UCSD-AML1 (cell line): ENCODE data around the gene ARHGAP33.

Experiments used
- DNase-seq: peaks from one replicate; lab custom pipeline; 2025; ENCODE audit not compliant: unreplicated experiment; lab: John Stamatoyannopoulos, UW

The ARHGAP33 gene

DNA sequence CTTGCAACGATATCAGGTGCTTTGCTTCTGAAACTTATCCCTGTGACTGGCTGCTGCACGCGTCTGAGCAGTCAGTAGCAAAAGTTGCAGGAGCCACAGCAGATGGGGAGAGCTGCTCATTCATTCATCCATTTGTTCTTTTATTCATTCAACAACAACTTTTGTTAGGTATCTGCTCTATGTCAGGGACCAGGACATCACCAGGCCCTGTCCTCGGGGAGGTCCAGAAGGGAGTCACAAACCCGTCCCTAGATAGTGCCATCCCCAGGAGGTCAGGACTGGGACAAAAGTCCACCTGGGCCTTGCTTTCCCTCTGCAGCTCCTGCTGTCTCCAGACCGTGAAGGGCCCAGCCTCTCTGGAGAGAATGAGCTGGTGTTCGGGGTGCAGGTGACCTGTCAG is 2.6 kb downstream of the ARHGAP33 start:
- no peak for DNase-seq

DNA sequence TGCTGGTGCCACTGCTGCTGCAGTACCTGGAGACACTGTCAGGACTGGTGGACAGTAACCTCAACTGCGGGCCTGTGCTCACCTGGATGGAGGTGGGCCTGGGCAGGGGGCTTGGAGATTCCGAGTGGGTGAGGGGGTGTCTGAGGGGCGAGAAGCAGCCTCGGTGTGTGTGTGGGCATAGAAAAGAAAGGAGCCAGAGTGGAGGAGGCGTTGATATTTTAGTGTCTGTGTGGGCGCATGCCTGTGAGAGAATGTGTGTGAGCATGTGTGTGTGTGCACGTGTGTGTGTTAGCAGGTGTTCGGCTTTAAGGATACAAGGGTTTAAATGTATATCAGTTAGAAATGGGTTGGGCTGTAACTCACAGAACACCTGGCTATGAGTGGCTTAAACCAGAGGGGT is 3.7 kb downstream of the ARHGAP33 start:
- no peak for DNase-seq

DNA sequence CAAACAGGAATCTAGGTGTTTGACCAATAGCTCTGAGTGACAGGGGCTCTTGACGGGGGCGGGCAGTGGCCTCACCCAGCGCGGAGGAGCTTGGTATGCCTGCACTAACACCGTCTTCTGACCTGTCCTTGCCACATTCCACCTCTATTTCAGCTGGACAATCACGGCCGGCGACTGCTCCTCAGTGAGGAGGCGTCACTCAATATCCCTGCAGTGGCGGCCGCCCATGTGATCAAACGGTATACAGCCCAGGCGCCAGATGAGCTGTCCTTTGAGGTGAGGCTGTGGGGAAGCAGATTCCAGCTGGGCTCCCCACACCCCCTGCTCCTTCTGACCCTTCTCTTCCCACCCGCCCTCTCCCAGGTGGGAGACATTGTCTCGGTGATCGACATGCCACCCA is 4.7 kb downstream of the ARHGAP33 start:
- no peak for DNase-seq

DNA sequence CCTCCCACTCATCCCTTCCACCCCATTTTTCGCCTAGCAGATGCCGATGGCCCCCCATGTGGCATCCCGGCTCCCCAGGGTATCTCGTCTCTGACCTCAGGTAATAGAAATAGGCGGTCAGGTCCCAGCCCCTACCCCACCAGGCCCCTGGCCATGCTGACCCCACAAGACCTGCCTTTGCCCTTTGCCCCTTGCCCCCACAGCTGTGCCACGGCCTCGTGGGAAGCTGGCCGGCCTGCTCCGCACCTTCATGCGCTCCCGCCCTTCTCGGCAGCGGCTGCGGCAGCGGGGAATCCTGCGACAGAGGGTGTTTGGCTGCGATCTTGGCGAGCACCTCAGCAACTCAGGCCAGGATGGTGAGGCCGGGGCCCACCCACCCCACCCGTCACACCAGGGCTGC is 5.4 kb downstream of the ARHGAP33 start:
- DNase-seq = no peak

DNA sequence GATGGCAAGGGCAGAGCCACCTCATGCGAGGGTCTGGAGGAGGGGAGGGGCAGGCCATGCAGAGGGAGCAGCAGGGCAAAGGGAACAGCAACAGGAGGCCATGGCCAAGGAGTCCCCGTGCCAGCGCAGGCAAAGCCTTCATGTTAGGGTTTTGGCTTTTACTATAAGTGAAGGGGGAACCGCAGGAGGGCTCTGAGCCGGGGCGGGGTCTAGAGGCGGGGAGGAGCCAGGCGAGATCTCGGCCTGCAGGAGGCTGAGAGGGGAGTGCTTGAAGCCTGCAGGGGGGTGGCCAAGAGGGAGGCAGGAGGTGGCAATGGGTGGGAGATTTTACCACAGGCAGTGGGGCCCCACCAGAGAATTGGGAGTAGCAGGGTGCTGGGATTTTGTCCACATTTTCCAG is 6.3 kb downstream of the ARHGAP33 start:
- no peak for DNase-seq

DNA sequence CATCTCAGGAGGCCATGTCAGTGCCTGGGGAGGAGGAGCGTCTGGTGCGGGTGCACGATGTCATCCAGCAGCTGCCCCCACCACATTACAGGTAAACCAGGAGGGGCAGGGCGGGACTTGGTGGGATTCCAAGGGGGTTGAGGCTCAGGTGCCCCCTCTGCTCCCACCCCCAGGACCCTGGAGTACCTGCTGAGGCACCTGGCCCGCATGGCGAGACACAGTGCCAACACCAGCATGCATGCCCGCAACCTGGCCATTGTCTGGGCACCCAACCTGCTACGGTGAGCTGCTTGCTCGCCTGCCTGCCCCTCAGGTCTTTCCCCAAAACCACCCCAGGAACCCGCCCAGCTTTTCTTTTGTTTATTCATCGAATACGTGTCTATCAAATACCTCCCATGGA is 7.2 kb downstream of the ARHGAP33 start:
- DNase-seq = no peak

DNA sequence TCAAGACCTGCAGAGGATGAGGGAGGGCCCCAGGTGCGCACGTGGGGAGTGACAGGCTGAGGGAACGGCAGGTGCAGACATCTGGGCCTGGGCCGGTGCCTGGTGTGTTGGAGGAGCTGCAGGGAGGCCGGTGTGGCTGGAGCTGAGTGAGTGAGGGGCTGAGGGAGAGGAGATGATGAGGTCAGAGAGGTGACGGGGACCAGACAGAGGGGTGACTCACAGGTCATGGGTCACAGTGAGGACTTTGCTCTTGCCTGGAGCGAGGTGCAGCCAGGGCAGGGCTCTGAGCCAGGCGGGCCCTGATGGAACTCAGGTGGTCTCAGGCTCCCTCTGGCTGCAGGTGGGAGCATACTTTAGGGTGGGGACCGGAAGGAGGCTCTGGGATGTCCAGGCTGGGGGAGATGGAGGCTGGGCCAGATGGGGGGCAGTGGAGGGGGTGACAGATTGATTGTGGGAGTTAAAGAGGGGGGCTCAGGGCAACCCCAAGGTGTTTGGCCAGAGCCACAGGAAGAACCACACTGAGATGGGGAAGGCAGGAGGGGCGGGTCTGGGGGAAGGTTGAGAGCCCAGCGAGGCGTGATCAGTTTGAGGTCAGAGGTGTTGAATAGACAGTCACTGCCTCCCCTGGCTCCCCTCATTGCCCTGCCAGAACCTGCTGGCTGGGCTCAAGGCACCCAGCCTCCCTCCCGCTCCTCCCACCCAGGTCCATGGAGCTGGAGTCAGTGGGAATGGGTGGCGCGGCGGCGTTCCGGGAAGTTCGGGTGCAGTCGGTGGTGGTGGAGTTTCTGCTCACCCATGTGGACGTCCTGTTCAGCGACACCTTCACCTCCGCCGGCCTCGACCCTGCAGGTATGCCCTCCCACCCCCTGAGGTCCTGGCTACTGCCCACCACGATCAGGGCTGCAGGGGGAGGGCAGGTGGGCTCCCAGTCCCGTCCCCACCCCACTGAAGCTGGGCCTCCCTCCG is 8.4 kb downstream of the ARHGAP33 start:
- no peak for DNase-seq

DNA sequence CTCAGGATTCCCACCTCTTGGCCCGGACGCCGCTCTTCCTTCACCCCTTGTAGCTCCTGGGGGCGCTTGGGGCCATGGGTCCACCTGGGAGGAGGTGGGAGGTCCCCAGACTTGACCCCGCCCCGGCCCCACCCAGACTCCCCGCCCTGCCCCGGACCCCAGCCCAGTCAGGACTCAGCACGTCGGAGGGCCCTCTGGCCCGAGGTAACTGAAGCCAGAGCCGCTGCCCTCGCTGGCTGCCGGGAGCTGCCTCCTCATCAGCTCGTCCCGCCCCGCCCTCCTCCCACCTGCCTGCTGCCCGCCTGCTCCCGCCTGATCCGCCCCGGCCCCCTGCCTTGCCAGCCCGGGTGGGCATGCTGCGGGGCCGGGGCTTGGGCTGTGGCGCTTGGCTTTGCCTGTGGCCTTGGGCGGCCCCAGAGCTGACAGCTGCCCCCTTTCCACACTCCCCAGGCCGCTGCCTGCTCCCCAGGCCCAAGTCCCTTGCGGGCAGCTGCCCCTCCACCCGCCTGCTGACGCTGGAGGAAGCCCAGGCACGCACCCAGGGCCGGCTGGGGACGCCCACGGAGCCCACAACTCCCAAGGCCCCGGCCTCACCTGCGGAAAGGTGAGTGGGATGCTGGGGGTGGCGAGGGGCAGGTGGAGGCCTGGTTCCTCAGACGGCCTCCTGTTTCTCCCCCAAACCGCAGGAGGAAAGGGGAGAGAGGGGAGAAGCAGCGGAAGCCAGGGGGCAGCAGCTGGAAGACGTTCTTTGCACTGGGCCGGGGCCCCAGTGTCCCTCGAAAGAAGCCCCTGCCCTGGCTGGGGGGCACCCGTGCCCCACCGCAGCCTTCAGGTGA is 9.4 kb downstream of the ARHGAP33 start:
- DNase-seq = no peak

DNA sequence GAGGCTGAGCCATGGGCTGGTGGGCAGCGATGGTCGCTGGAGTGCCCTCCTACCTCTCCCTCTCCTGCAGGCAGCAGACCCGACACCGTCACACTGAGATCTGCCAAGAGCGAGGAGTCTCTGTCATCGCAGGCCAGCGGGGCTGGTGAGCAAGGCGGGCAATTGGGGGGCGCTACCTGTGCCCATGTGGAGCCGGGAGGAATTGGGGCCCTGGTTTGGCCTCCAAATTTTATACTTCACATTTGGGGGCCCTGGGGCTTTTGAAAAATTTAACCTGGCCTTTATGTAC is 9.9 kb downstream of the ARHGAP33 start:
- DNase-seq = no peak

DNA sequence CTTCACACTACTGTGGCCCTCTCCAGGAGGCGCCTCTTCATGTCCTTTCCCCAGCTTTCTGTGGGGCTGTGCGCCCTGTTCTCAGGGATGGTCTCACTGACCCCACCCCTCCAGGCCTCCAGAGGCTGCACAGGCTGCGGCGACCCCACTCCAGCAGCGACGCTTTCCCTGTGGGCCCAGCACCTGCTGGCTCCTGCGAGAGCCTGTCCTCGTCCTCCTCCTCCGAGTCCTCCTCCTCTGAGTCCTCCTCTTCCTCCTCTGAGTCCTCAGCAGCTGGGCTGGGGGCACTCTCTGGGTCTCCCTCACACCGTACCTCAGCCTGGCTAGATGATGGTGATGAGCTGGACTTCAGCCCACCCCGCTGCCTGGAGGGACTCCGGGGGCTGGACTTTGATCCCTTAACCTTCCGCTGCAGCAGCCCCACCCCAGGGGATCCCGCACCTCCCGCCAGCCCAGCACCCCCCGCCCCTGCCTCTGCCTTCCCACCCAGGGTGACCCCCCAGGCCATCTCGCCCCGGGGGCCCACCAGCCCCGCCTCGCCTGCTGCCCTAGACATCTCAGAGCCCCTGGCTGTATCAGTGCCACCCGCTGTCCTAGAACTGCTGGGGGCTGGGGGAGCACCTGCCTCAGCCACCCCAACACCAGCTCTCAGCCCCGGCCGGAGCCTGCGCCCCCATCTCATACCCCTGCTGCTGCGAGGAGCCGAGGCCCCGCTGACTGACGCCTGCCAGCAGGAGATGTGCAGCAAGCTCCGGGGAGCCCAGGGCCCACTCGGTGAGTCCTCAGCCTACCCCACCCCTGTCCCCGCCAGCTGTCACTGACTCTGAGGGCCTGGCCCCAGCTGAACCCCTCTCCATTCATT is 11.2 kb downstream of the ARHGAP33 start:
- no peak for DNase-seq

DNA sequence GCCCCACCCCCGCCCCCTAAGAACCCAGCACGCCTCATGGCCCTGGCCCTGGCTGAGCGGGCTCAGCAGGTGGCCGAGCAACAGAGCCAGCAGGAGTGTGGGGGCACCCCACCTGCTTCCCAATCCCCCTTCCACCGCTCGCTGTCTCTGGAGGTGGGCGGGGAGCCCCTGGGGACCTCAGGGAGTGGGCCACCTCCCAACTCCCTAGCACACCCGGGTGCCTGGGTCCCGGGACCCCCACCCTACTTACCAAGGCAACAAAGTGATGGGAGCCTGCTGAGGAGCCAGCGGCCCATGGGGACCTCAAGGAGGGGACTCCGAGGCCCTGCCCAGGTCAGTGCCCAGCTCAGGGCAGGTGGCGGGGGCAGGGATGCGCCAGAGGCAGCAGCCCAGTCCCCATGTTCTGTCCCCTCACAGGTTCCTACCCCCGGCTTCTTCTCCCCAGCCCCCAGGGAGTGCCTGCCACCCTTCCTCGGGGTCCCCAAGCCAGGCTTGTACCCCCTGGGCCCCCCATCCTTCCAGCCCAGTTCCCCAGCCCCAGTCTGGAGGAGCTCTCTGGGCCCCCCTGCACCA is 11.9 kb downstream of the ARHGAP33 start:
- no peak for DNase-seq

DNA sequence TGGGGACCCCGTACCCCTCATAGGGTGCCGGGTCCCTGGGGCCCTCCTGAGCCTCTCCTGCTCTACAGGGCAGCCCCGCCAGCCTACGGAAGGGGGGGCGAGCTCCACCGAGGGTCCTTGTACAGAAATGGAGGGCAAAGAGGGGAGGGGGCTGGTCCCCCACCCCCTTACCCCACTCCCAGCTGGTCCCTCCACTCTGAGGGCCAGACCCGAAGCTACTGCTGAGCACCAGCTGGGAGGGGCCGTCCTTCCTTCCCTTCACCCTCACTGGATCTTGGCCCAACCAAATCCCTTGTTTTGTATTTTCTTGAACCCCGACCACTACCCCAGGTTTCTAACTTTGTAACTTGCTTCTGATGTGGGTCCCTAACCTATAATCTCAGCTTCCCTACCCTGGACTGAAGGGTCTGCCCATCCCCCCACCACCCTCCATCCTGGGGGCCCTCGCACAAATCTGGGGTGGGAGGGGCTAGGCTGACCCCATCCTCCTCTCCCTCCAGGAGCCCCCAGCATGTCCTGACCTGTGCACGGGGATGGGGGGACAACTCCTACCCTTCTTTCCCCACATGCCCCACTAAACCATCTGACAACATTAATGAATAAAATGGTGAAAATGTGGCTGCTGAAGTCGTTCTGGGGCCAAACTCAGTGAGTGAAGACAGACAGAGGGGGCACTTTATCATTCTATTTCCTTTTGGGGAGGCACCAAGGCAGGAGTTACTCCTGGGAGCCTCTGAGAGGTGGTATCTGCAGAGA is 13.0 kb downstream of the ARHGAP33 start:
- DNase-seq = no peak

DNA sequence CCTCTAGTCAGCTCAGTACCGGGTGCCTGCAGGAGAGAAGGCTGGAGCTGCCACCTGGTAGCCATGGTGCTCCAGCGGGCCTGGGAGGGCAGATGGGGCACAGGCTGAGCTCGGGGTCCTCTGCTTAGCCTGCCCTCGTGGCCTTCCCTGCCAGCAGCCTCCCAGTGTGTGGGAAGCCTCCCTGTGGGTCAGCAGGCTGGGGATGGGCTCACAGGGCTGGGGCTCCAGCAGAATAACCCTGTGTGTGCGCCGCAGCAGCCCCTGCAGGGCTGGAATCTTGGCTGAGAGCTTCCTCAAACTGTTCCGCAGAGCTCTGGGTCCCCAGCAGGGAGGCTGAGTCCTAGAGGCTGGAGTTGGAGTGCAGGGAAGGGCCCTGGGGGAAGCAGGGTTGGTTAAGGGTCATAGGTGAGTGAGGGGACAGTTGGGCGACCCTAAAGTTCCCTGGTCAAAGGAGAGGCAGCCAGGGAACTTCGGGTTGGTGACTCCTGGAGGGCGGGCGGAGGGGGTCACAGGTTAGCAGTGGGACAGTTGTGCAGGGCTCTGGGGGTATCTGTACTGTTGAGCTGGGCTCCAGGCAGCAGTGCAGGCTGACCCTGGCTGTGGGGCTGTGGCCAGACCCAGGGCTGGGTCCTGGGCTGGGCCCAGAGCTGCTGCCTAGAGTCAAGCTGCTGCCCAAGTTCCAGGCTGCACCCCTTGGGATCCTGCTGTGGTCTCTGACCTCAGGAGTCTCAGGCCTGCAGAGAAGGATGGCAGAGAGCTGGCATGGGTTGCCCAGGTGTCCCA is 14.0 kb downstream of the ARHGAP33 start:
- no peak for DNase-seq

DNA sequence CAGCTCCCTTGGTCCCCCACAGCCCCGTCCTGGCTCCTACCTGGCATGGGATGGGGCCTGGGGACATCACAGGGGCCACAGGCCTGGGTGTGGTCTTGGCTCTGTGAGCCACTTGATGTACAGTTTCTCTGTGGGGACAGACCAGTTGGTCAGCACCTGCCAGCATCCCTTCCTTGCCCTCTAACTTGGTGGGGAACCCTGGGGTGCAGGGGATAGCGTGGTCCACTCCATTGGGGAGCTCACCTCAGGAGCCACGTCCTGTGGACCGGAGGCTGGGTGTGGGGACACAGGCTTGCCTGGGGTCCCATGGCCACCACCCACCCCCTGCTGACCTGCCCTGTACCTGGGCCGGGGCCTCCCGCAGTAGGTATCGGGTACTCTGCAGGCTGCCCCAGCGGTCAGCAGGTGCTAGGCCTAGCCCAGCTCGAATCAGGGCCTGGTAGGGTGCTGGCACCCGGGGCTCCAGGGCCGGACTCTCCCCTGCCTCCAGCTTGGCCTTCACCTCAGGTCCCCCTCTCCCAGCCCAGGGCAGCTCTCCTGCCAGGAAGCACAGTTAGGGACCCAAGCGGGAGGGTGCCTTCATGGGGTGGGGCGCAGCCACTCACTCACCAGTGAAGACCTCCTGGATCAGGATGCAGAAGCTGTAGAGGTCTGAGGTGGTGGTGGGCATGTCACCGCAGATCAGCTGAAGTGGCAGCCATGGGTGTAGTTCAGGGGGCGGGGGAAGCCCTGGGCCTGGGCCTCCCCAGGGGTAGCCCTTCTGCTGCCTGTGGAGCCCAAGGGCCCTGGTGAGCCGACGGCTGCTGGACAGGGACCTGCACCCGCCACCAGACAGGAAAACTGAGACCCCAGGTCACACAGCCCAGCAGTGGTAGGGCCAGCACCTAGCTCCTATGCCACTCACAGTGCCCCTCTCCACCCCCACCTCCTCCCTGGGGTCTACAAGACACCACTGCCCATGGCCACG is 14.9 kb downstream of the ARHGAP33 start:
- no peak for DNase-seq

DNA sequence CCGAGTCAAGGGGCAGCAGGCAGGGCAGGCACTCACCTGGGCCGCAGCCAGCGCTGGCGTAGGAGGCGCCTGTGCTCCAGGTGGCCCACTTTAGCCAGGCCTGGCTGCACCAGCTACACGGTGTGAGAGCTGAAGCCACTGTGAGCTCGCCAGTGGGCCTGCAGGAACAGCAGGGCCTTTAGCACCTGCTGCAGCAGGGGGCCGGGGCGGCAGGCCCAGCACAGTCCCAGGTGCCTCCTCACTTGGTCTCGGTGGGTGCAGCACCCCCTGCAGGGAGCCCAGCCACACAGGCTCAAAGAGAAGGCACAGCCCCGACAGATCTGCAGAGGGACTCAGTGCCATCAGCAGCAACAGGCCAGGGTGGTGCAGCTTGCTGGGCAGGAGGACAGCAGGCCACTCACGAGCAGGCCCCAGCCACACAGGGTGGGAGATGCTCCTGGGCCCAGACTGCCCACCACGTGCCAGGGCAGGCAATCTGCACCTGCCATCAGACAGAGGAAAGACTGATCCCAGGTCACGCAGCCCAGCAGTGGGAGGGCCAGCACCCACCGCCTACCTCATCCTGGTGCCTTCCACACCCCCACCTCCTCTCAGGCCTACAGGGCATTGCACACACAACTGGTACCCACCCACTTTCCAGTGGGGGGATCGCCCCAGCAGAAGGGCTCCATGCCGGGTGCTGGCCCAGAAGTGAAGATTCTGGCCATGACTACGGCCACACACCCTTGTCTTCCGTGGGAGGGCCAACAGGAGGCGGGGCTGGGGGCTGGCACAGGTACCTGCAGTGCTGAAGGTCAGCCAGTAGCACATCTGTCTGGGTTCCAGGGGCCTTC is 15.8 kb downstream of the ARHGAP33 start:
- no peak for DNase-seq

DNA sequence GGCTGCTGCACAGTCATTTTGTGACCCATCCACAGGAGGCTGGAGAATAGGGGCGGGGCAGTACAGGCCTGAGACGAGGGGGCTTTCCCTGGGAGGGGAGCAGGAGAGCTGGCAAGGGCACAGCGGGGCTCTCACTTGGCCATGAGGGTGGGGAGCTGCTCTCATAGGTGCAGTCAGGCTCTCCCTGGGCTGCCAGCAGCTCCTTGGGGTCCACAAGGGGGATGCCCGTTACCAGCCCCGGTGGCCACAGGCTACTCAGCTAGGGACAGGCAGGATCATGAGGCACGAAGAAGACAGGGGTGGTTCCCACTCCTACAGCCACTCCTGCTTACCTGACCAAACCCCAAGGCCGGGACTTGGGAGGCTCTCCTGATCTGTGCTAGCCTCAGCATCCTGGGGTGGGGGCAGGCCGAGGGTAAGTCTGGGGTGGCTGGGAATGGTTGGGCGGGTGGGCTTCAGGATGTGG is 16.5 kb downstream of the ARHGAP33 start:
- no peak for DNase-seq

DNA sequence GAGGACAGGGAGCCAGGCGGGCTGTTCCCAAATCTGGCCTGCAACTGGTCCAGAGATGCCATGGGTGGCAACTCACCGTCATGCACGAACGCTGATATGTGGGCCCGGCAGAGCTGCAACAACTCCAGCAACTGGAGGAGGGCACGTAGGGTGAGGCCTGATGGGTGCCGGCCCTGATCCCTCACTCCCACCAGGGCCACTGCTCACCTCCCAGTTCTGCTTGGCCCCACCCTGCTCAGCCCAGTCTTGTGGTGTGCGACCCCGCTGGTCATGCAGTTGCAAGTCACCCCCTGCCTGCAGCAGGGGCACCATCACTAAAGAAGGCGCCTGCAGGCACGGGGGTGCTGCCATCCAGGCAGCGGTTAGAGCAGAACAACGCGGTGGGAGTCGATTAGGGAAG is 16.9 kb downstream of the ARHGAP33 start:
- no peak for DNase-seq
